AG20443 (cell line): Measurements from ENCODE around the gene TREM2.
"Not testable (repeated sequence)": the region's sequence is repeated elsewhere in the genome, so short reads cannot be mapped to it uniquely, and the experiment has no call there.

ENCODE experiments used
- DNase-seq: peaks from one replicate; pipeline ENCODE4 v3.0.0; 2012; ENCODE audit warnings: low spot score, mixed read lengths

Gene TREM2

GRCh38 chr6:41162687-41163418 lies at the start of gene TREM2:
TSS of gene TREM2 (minus strand) at chr6:41163116. CDS start at chr6:41163082, 34 bp downstream.
- DNase-seq = no peak

- DNase-seq = no peak
Measured at GRCh38 chr6:41209547-41210320, 46.8 kb upstream of the TREM2 start.

- DNase-seq = no peak
Measured at GRCh38 chr6:41208439-41209106, 45.7 kb upstream of the TREM2 start.

GRCh38 chr6:41204156-41204555 lies 41.2 kb upstream of the TREM2 start:
- DNase-seq = no peak

- DNase-seq = no peak
Measured at GRCh38 chr6:41201764-41202173, 38.9 kb upstream of the TREM2 start.

- no peak for DNase-seq
Measured at GRCh38 chr6:41200901-41201763, 38.2 kb upstream of the TREM2 start, which contains the start of gene TREML2. TSS of gene TREML2 (minus strand) at chr6:41201149. CDS start at chr6:41201008, 141 bp downstream.

- DNase-seq = no peak
Measured at GRCh38 chr6:41200296-41200900, 37.5 kb upstream of the TREM2 start.

GRCh38 chr6:41199552-41200246 lies 36.8 kb upstream of the TREM2 start:
- DNase-seq = no peak

- DNase-seq = no peak
Measured at GRCh38 chr6:41197234-41197633, 34.3 kb upstream of the TREM2 start.

GRCh38 chr6:41194386-41194785 lies 31.5 kb upstream of the TREM2 start:
- no peak for DNase-seq

- no peak for DNase-seq
Measured at GRCh38 chr6:41193884-41194283, 31.0 kb upstream of the TREM2 start.

- DNase-seq = no peak
Measured at GRCh38 chr6:41193171-41193734, 30.3 kb upstream of the TREM2 start.

- peak; percentile 49 for DNase-seq
Measured at GRCh38 chr6:41191569-41191968, 28.7 kb upstream of the TREM2 start.

- DNase-seq = no peak
Measured at GRCh38 chr6:41190791-41191190, 27.9 kb upstream of the TREM2 start.

- DNase-seq = no peak
Measured at GRCh38 chr6:41189967-41190366, 27.1 kb upstream of the TREM2 start.

GRCh38 chr6:41189046-41189445 lies 26.1 kb upstream of the TREM2 start:
- DNase-seq = not testable (repeated sequence)

- no peak for DNase-seq
Measured at GRCh38 chr6:41187924-41188886, 25.3 kb upstream of the TREM2 start.

GRCh38 chr6:41186031-41186562 lies 23.2 kb upstream of the TREM2 start:
- DNase-seq = no peak

- no peak for DNase-seq
Measured at GRCh38 chr6:41184761-41185160, 21.8 kb upstream of the TREM2 start.
